ENCODE data around the gene OR1I1.

- TF ChIP-seq POLR2A (IDR thresholded peaks at IDR 0.05; ENCODE audit: low read length): no peak
- no peak for TF ChIP-seq GATA1 (IDR thresholded peaks at IDR 0.05; ENCODE audit: low read depth, low read length)
Measured at GRCh38 chr19:15096223-15096622, 14.2 kb downstream of the OR1I1 start.

All from erythroblast (primary cell).